ENCODE measurements around the gene ZFP36.

Gene ZFP36

DNA sequence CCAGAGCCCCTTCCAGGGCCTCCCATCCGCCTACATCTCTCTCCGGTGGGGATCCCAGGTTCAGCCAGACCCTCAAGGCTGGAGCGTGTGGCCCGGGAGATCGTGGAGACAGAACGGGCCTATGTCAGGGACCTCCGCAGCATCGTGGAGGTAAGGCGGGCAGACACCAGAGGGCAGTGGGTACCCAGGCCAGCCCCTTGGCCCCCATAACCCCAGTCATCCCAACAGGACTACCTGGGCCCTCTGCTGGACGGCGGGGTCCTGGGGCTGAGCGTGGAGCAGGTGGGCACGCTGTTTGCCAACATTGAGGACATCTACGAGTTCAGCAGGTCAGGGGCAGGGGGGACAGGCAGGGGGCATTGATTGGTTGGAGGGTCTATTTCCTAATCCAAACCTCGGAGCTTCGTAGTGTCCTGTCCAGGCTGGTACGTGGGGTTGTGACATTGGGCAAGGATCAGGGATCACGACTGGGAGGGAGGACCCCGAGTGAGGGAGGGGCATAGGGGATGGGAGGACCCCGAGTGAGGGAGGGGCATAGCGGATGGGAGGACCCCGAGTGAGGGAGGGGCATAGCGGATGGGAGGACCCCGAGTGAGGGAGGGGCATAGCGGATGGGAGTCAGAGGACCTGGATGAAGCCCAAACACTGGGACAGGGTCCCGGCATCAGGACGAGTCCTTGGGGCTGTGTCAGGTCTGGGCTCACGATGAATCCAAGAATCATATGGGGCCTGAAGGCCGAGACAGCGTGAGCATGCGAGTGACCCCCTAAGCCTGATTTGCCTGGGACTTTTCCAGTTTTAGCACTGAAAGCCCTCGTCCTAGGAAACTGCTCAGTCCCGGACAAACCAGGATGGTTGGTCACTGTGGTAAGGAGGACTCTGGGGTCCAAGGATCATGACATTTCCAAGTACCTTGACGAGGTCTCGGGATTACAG lies 8.7 kb downstream of the ZFP36 start:
- TF ChIP-seq EZH2phosphoT487 (IDR thresholded peaks at IDR 0.05; ENCODE audit: borderline replicate concordance, low read length) (no peak), CTCF (IDR thresholded peaks at IDR 0.05; ENCODE audit: low read depth, low read length, poor library complexity, severe bottlenecking) (peak; percentile 15)
- no peaks in the 10 kb centered on the region for H3K9me2 ChIP-seq (replicated peaks; ENCODE audit: control insufficient read depth, low read length)
- peaks cover 20% of the 10 kb centered on the region for H3K36me3 ChIP-seq (ENCODE audit: control insufficient read depth, low read length)
- no peak overlapping the region for H3K4me2 ChIP-seq (ENCODE audit: low read length)
- no peak overlapping the region for H3K4me3 ChIP-seq (ENCODE audit: low read length)
- peaks cover 30% of the 10 kb centered on the region for H3K4me1 ChIP-seq (ENCODE audit: control insufficient read depth, low read length)
- no peaks in the 10 kb centered on the region for H3K27me3 ChIP-seq (ENCODE audit: control insufficient read depth, low read length)
- no peak overlapping the region for H3K27ac ChIP-seq (ENCODE audit: low read depth, low read length)
- H3F3A ChIP-seq (ENCODE audit: control insufficient read depth, insufficient read depth): peaks cover 16% of the 10 kb centered on the region
- H3K9me3 ChIP-seq (ENCODE audit: control insufficient read depth, insufficient read depth, low read length): no peaks in the 10 kb centered on the region
- peaks cover 5% of the 10 kb centered on the region; the same call in 1 of the 2 replicates for H4K20me1 ChIP-seq (ENCODE audit: control insufficient read depth, insufficient read depth, low read depth, low read length)
- H3K79me2 ChIP-seq (ENCODE audit: control insufficient read depth, low read length): peaks cover 24% of the 10 kb centered on the region

- Histone ChIP-seq H3K27me3 (ENCODE audit: control insufficient read depth, low read length) (no peaks in the 10 kb centered on the region), H4K20me1 (ENCODE audit: control insufficient read depth, insufficient read depth, low read depth, low read length) (peaks cover 5% of the 10 kb centered on the region; the same call in 1 of the 2 replicates), H3K36me3 (ENCODE audit: control insufficient read depth, low read length) (peaks cover 10% of the 10 kb centered on the region), H3K79me2 (ENCODE audit: control insufficient read depth, low read length) (peaks cover 16% of the 10 kb centered on the region), H3K4me3 (ENCODE audit: low read length) (no peak overlapping the region), H3K27ac (ENCODE audit: low read depth, low read length) (no peak overlapping the region), H3K4me2 (ENCODE audit: low read length) (no peak overlapping the region), H3F3A (ENCODE audit: control insufficient read depth, insufficient read depth) (peaks cover 5% of the 10 kb centered on the region), H3K4me1 (ENCODE audit: control insufficient read depth, low read length) (peaks cover 19% of the 10 kb centered on the region), H3K9me2 (replicated peaks; ENCODE audit: control insufficient read depth, low read length) (no peaks in the 10 kb centered on the region), H3K9me3 (ENCODE audit: control insufficient read depth, insufficient read depth, low read length) (no peaks in the 10 kb centered on the region)
- TF ChIP-seq EZH2phosphoT487 (IDR thresholded peaks at IDR 0.05; ENCODE audit: borderline replicate concordance, low read length): no peak
- TF ChIP-seq CTCF (IDR thresholded peaks at IDR 0.05; ENCODE audit: low read depth, low read length, poor library complexity, severe bottlenecking): no peak
Measured at GRCh38 chr19:39416152-39417120, 9.8 kb downstream of the ZFP36 start.

DNA sequence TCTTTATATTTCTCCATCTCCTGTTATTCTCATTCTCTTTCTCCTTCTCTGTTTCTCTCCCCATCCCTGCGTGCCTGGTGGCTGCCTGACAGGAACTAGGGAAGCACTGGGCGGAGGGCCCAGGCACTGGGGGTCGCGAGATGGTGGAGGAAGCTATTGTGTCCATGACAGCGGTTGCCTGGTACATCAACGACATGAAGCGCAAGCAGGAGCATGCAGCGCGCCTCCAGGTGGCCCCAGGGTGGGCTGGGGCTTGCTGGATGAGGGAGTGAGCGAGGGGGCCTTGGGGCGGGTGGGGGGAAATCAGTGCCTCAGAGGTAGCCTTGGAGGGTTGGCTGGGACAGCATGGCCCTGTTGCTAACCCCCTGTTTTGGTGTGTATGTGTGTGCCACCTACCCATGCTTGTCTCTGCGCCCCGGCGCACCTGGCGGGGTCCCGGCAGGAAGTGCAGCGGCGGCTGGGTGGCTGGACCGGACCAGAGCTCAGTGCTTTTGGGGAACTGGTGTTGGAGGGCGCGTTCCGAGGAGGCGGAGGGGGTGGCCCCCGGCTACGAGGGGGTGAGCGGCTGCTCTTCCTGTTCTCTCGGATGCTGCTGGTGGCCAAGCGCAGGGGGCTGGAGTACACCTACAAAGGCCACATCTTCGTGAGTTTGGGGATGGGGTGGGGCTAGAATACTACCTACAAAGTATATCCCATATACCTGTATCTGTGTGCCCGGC lies 11.0 kb downstream of the ZFP36 start:
- no peaks in the 10 kb centered on the region for H3K27me3 ChIP-seq (ENCODE audit: control insufficient read depth, low read length)
- peaks cover 14% of the 10 kb centered on the region for H3K4me1 ChIP-seq (ENCODE audit: control insufficient read depth, low read length)
- peaks cover 8% of the 10 kb centered on the region for H3K36me3 ChIP-seq (ENCODE audit: control insufficient read depth, low read length)
- H3K4me3 ChIP-seq (ENCODE audit: low read length): no peak overlapping the region
- H4K20me1 ChIP-seq (ENCODE audit: control insufficient read depth, insufficient read depth, low read depth, low read length): peaks cover 5% of the 10 kb centered on the region; the same call in 1 of the 2 replicates
- no peak overlapping the region for H3K4me2 ChIP-seq (ENCODE audit: low read length)
- peaks cover 16% of the 10 kb centered on the region for H3K79me2 ChIP-seq (ENCODE audit: control insufficient read depth, low read length)
- no peaks in the 10 kb centered on the region for H3K9me3 ChIP-seq (ENCODE audit: control insufficient read depth, insufficient read depth, low read length)
- TF ChIP-seq CTCF (IDR thresholded peaks at IDR 0.05; ENCODE audit: low read depth, low read length, poor library complexity, severe bottlenecking) (no peak), EZH2phosphoT487 (IDR thresholded peaks at IDR 0.05; ENCODE audit: borderline replicate concordance, low read length) (no peak)
- H3F3A ChIP-seq (ENCODE audit: control insufficient read depth, insufficient read depth): peaks cover 3% of the 10 kb centered on the region; the same call in 1 of the 2 replicates
- no peak overlapping the region for H3K27ac ChIP-seq (ENCODE audit: low read depth, low read length)
- H3K9me2 ChIP-seq (replicated peaks; ENCODE audit: control insufficient read depth, low read length): no peaks in the 10 kb centered on the region
